Thoracic aorta (tissue), 2 donors: ENCODE measurements around the gene JAML. TPM values are rescaled to one million over a fixed set of nuclear protein-coding genes. Genes with fewer than 3 reads are reported as not detected.
"Not testable (repeated sequence)": the region's sequence is repeated elsewhere in the genome, so short reads cannot be mapped to it uniquely, and the experiment has no call there.

Source experiments
- ATAC-seq: fragments of 150-250 bp; one replicate; pipeline ENCODE4 v1.8.0; 2017; ENCODE audit warnings: low read depth; ENCODE audit not compliant: insufficient number of reproducible peaks, low FRiP score
- DNase-seq: peaks from one replicate; pipeline ENCODE4 v3.0.0-alpha.2; 2020; ENCODE audit warnings: low spot score
- H3K27ac ChIP-seq, 2 donors: fragments of 200-600 bp; sonication (generic); 1 replicate in 1 of 2; 2 replicates in 1 of 2; pipeline ENCODE4 v1.5.1; 2016; ENCODE audit warnings: mild to moderate bottlenecking in 2 of 2, moderate library complexity in 2 of 2
- H3K27me3 ChIP-seq: fragments of 200-600 bp; sonication (generic); replicated peaks from 2 replicates; pipeline ENCODE4 v1.6.0; 2016; ENCODE audit warnings: mild to moderate bottlenecking; ENCODE audit not compliant: insufficient read depth
- H3K36me3 ChIP-seq: fragments of 200-600 bp; sonication (generic); one replicate; pipeline ENCODE4 v1.5.1; 2016
- H3K4me1 ChIP-seq, 2 donors: fragments of 200-600 bp; sonication (generic); 1 replicate in 1 of 2; 2 replicates in 1 of 2; pipeline versions ENCODE4 v1.5.1 to v1.6.0; 2016; ENCODE audit warnings: low read depth in 2 of 2, mild to moderate bottlenecking in 1 of 2; ENCODE audit not compliant: control insufficient read depth in 1 of 2
- H3K4me3 ChIP-seq: fragments of 200-600 bp; sonication (generic); 2 replicates; pipeline ENCODE4 v1.5.1; 2016; ENCODE audit warnings: mild to moderate bottlenecking
- H3K9me3 ChIP-seq: fragments of 200-600 bp; sonication (generic); 2 replicates; pipeline ENCODE4 v1.5.1; 2016
- CTCF ChIP-seq: fragments of 200-600 bp; sonication (generic); IDR thresholded peaks from one replicate; pipeline ENCODE4 v1.5.1; 2019; ENCODE audit warnings: antibody characterized with exemption
- total RNA-seq, 2 donors: library from RNA; depleted of rRNA; stranded (reverse); fragments of >200 nt; gene quantifications; one replicate each; pipeline versions ENCODE4 v1.1.0 to v1.2.3, GENCODE V29; 2016

JAML gene
- total RNA-seq, 2 donors from 2014 or later: 3.7 to 7.6 TPM

GRCh38 chr11:118198370-118198769 lies 26.4 kb downstream of the JAML start:
- Histone ChIP-seq H3K4me3 (peak overlapping the region; percentile 38), H3K27me3 (no peaks in the 10 kb centered on the region), H3K9me3 (no peaks in the 10 kb centered on the region), H3K4me1 (peaks cover 0 to 15% of the 10 kb centered on the region in 2 donors), H3K36me3 (no peaks in the 10 kb centered on the region), H3K27ac (no peak overlapping the region)
- DNase-seq: peak; percentile 17
- TF ChIP-seq CTCF: peak; percentile 60
- no peak for ATAC-seq

- H3K27ac ChIP-seq: no peak overlapping the region
- no peaks in the 10 kb centered on the region for H3K9me3 ChIP-seq
- H3K4me1 ChIP-seq: peaks cover 0 to 15% of the 10 kb centered on the region in 2 donors
- no peaks in the 10 kb centered on the region for H3K36me3 ChIP-seq
- peak; percentile 31 for DNase-seq
- no peak for TF ChIP-seq CTCF
- H3K4me3 ChIP-seq: no peak overlapping the region
- no peaks in the 10 kb centered on the region for H3K27me3 ChIP-seq
- ATAC-seq: no peak
Measured at GRCh38 chr11:118194835-118195627, 29.8 kb downstream of the JAML start.

- Histone ChIP-seq H3K36me3 (no peaks in the 10 kb centered on the region), H3K9me3 (no peaks in the 10 kb centered on the region), H3K4me3 (no peak overlapping the region), H3K27ac (no peak overlapping the region), H3K27me3 (no peaks in the 10 kb centered on the region), H3K4me1 (peaks cover 0 to 15% of the 10 kb centered on the region in 2 donors)
- DNase-seq (no peak), ATAC-seq (no peak)
- TF ChIP-seq CTCF: no peak
Measured at GRCh38 chr11:118193910-118194566, 30.8 kb downstream of the JAML start.

GRCh38 chr11:118192817-118193216 lies 32.0 kb downstream of the JAML start:
- H3K9me3 ChIP-seq, ATAC-seq, H3K27me3 ChIP-seq, H3K4me3 ChIP-seq, H3K27ac ChIP-seq, H3K36me3 ChIP-seq, DNase-seq: not testable (repeated sequence)
- peaks cover 0 to 15% of the 10 kb centered on the region in 2 donors for H3K4me1 ChIP-seq

- H3K27me3 ChIP-seq, ATAC-seq, H3K36me3 ChIP-seq, DNase-seq, H3K9me3 ChIP-seq, H3K4me3 ChIP-seq, H3K27ac ChIP-seq: not testable (repeated sequence)
- H3K4me1 ChIP-seq: peaks cover 0 to 15% of the 10 kb centered on the region in 2 donors
Measured at GRCh38 chr11:118190942-118191506, 33.8 kb downstream of the JAML start.
